ENCODE measurements around the gene L3MBTL3. TPM values are rescaled to one million over a fixed set of nuclear protein-coding genes. Genes with fewer than 3 reads are reported as not detected.

Gene L3MBTL3
- total RNA-seq, 1 experiment from 2014 or later: 13.7 TPM

DNA sequence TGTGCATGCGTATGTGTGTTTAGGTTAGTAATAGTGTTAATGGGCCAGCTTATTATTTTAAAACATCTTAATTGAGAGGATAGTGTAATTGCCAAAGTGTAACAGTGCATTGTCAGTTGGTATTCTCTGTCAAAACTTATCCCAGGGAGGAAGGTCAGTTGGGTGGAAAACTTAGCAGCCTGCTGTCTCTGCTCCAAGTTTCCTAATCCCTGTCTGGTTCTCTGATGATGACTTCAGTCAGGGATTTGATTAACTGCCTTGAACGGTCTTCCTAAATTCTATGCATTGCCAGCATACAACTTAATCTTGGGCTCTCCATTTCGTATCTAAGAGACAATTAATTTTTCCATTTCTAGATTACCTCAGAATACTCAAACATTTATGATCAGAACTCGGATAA, 51.1 kb downstream of the L3MBTL3 start (continued):
- TF ChIP-seq FOXP1 (CRISPR knock-in tag; IDR thresholded peaks at IDR 0.05; ENCODE audit: borderline replicate concordance) (no peak), NFE2L1 (CRISPR knock-in tag; IDR thresholded peaks at IDR 0.05) (no peak)
- TF ChIP-seq, protein P1, sequence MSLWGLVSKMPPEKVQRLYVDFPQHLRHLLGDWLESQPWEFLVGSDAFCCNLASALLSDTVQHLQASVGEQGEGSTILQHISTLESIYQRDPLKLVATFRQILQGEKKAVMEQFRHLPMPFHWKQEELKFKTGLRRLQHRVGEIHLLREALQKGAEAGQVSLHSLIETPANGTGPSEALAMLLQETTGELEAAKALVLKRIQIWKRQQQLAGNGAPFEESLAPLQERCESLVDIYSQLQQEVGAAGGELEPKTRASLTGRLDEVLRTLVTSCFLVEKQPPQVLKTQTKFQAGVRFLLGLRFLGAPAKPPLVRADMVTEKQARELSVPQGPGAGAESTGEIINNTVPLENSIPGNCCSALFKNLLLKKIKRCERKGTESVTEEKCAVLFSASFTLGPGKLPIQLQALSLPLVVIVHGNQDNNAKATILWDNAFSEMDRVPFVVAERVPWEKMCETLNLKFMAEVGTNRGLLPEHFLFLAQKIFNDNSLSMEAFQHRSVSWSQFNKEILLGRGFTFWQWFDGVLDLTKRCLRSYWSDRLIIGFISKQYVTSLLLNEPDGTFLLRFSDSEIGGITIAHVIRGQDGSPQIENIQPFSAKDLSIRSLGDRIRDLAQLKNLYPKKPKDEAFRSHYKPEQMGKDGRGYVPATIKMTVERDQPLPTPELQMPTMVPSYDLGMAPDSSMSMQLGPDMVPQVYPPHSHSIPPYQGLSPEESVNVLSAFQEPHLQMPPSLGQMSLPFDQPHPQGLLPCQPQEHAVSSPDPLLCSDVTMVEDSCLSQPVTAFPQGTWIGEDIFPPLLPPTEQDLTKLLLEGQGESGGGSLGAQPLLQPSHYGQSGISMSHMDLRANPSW (CRISPR knock-in tag; conservative IDR thresholded peaks at IDR 0.05; ENCODE audit: low read depth): no peak

DNA sequence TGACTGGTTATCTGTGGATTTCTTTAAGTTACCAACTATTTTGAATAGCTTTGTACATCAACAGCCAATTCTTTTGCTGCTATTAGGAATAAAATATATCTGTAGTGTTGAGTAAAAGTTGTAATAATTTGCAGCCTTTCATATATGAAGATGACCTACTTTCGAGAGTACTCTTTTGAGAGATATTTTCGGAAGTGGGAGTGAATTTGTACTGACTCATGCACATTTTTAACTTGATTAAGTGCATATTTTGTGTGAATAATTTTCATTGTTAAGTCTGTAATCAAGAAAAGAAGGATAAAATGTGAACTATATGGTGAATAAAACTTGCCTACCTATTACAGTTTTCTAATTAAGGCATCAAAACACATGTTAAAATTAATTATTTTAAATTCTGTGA, 51.9 kb downstream of the L3MBTL3 start:
- Mint-ChIP-seq H3K27ac (no peak overlapping the region), H3K27me3 (ENCODE audit: low read depth) (no peaks in the 10 kb centered on the region), H3K4me3 (no peak overlapping the region), H3K9me3 (no peaks in the 10 kb centered on the region), H3K36me3 (peaks cover 8% of the 10 kb centered on the region), H3K4me1 (peaks cover under 1% of the 10 kb centered on the region; the same call in 1 of the 2 replicates)
- ATAC-seq (no peak), DNase-seq (ENCODE audit: low spot score) (no peak)
- ChIA-PET POLR2A (interaction anchor here (0.6 kb wide), 1 partner anchor 55 kb away, joined by 3 read pairs; no protein-coding TSS in a partner anchor), CTCF (no interaction called here)
- TF ChIP-seq, protein P2, sequence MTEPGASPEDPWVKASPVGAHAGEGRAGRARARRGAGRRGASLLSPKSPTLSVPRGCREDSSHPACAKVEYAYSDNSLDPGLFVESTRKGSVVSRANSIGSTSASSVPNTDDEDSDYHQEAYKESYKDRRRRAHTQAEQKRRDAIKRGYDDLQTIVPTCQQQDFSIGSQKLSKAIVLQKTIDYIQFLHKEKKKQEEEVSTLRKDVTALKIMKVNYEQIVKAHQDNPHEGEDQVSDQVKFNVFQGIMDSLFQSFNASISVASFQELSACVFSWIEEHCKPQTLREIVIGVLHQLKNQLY (CRISPR knock-in tag; IDR thresholded peaks at IDR 0.05): no peak
- TF ChIP-seq, protein P1 (CRISPR knock-in tag; conservative IDR thresholded peaks at IDR 0.05; ENCODE audit: low read depth): no peak
- TF ChIP-seq ZNF263 (CRISPR knock-in tag; IDR thresholded peaks at IDR 0.05; ENCODE audit: low read depth) (no peak), NFYB (CRISPR knock-in tag; conservative IDR thresholded peaks at IDR 0.05; ENCODE audit: low read depth) (no peak), MXD4 (CRISPR knock-in tag; IDR thresholded peaks at IDR 0.05; ENCODE audit: borderline replicate concordance) (no peak), RORB (CRISPR knock-in tag; IDR thresholded peaks at IDR 0.05) (no peak), SMAD3 (CRISPR knock-in tag; IDR thresholded peaks at IDR 0.05; ENCODE audit: borderline replicate concordance) (no peak), GABPB1 (CRISPR knock-in tag; IDR thresholded peaks at IDR 0.05) (no peak), ZNF671 (CRISPR knock-in tag; IDR thresholded peaks at IDR 0.05) (no peak), ATF1 (CRISPR knock-in tag; IDR thresholded peaks at IDR 0.05) (no peak), OVOL2 (CRISPR knock-in tag; IDR thresholded peaks at IDR 0.05; ENCODE audit: borderline replicate concordance) (no peak)
- TF ChIP-seq, protein P3, sequence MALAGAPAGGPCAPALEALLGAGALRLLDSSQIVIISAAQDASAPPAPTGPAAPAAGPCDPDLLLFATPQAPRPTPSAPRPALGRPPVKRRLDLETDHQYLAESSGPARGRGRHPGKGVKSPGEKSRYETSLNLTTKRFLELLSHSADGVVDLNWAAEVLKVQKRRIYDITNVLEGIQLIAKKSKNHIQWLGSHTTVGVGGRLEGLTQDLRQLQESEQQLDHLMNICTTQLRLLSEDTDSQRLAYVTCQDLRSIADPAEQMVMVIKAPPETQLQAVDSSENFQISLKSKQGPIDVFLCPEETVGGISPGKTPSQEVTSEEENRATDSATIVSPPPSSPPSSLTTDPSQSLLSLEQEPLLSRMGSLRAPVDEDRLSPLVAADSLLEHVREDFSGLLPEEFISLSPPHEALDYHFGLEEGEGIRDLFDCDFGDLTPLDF (CRISPR knock-in tag; IDR thresholded peaks at IDR 0.05): no peak
- TF ChIP-seq, protein P4, sequence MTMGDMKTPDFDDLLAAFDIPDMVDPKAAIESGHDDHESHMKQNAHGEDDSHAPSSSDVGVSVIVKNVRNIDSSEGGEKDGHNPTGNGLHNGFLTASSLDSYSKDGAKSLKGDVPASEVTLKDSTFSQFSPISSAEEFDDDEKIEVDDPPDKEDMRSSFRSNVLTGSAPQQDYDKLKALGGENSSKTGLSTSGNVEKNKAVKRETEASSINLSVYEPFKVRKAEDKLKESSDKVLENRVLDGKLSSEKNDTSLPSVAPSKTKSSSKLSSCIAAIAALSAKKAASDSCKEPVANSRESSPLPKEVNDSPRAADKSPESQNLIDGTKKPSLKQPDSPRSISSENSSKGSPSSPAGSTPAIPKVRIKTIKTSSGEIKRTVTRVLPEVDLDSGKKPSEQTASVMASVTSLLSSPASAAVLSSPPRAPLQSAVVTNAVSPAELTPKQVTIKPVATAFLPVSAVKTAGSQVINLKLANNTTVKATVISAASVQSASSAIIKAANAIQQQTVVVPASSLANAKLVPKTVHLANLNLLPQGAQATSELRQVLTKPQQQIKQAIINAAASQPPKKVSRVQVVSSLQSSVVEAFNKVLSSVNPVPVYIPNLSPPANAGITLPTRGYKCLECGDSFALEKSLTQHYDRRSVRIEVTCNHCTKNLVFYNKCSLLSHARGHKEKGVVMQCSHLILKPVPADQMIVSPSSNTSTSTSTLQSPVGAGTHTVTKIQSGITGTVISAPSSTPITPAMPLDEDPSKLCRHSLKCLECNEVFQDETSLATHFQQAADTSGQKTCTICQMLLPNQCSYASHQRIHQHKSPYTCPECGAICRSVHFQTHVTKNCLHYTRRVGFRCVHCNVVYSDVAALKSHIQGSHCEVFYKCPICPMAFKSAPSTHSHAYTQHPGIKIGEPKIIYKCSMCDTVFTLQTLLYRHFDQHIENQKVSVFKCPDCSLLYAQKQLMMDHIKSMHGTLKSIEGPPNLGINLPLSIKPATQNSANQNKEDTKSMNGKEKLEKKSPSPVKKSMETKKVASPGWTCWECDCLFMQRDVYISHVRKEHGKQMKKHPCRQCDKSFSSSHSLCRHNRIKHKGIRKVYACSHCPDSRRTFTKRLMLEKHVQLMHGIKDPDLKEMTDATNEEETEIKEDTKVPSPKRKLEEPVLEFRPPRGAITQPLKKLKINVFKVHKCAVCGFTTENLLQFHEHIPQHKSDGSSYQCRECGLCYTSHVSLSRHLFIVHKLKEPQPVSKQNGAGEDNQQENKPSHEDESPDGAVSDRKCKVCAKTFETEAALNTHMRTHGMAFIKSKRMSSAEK (CRISPR knock-in tag; IDR thresholded peaks at IDR 0.05; ENCODE audit: borderline replicate concordance): no peak
- TF ChIP-seq, protein P5, sequence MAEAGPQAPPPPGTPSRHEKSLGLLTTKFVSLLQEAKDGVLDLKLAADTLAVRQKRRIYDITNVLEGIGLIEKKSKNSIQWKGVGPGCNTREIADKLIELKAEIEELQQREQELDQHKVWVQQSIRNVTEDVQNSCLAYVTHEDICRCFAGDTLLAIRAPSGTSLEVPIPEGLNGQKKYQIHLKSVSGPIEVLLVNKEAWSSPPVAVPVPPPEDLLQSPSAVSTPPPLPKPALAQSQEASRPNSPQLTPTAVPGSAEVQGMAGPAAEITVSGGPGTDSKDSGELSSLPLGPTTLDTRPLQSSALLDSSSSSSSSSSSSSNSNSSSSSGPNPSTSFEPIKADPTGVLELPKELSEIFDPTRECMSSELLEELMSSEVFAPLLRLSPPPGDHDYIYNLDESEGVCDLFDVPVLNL (CRISPR knock-in tag; IDR thresholded peaks at IDR 0.05; ENCODE audit: borderline replicate concordance, low read depth): no peak
- TF ChIP-seq, protein P6, sequence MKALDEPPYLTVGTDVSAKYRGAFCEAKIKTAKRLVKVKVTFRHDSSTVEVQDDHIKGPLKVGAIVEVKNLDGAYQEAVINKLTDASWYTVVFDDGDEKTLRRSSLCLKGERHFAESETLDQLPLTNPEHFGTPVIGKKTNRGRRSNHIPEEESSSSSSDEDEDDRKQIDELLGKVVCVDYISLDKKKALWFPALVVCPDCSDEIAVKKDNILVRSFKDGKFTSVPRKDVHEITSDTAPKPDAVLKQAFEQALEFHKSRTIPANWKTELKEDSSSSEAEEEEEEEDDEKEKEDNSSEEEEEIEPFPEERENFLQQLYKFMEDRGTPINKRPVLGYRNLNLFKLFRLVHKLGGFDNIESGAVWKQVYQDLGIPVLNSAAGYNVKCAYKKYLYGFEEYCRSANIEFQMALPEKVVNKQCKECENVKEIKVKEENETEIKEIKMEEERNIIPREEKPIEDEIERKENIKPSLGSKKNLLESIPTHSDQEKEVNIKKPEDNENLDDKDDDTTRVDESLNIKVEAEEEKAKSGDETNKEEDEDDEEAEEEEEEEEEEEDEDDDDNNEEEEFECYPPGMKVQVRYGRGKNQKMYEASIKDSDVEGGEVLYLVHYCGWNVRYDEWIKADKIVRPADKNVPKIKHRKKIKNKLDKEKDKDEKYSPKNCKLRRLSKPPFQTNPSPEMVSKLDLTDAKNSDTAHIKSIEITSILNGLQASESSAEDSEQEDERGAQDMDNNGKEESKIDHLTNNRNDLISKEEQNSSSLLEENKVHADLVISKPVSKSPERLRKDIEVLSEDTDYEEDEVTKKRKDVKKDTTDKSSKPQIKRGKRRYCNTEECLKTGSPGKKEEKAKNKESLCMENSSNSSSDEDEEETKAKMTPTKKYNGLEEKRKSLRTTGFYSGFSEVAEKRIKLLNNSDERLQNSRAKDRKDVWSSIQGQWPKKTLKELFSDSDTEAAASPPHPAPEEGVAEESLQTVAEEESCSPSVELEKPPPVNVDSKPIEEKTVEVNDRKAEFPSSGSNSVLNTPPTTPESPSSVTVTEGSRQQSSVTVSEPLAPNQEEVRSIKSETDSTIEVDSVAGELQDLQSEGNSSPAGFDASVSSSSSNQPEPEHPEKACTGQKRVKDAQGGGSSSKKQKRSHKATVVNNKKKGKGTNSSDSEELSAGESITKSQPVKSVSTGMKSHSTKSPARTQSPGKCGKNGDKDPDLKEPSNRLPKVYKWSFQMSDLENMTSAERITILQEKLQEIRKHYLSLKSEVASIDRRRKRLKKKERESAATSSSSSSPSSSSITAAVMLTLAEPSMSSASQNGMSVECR (CRISPR knock-in tag; IDR thresholded peaks at IDR 0.05; ENCODE audit: borderline replicate concordance): no peak
